Upper lobe of right lung (tissue), 1 donor: Measurements from ENCODE around the gene KIAA1614. TPM values are rescaled to one million over a fixed set of nuclear protein-coding genes. Genes with fewer than 3 reads are reported as not detected.

ENCODE experiments used
- ATAC-seq: fragments of 200-7000 bp; cut with Tn5 transposase; one replicate; pipeline ENCODE4 v1.9.1; 2020; ENCODE audit warnings: mild to moderate bottlenecking, moderate library complexity
- DNase-seq: peaks from one replicate; pipeline ENCODE4 v3.0.0-alpha.2; 2020
- H3K27ac ChIP-seq: fragments of 200-600 bp; one replicate; pipeline ENCODE4 v1.8.0; 2022
- H3K27me3 ChIP-seq: fragments of 200-600 bp; one replicate; pipeline ENCODE4 v1.8.0; 2022; ENCODE audit warnings: mild to moderate bottlenecking
- H3K36me3 ChIP-seq: fragments of 200-600 bp; one replicate; pipeline ENCODE4 v1.8.0; 2022
- H3K4me1 ChIP-seq: fragments of 200-600 bp; one replicate; pipeline ENCODE4 v1.8.0; 2022
- H3K4me3 ChIP-seq: fragments of 200-600 bp; one replicate; pipeline ENCODE4 v1.8.0; 2022; ENCODE audit warnings: mild to moderate bottlenecking
- H3K9me3 ChIP-seq: fragments of 200-600 bp; one replicate; pipeline ENCODE4 v1.8.0; 2022
- intact Hi-C: fragments of 100-400 bp; cut with DNase I; formaldehyde crosslinking; loops from one replicate; pipeline ENCODE4 v1.11.0; 2022
- total RNA-seq: library from RNA; stranded (reverse); fragmentation: NEBNext Ultra II Directional; extraction: Animal tissue kit (Norgen Biotek cat#: 25700); gene quantifications from one replicate; pipeline ENCODE4 v1.2.1, GENCODE V29; 2021
- TF ChIP-seq, protein P1 (sequence below): fragments of 200-600 bp; IDR thresholded peaks from one replicate; pipeline ENCODE4 v1.8.0; 2022; ENCODE audit warnings: antibody characterized with exemption
- donor health status: DM: no; HTN: yes; CAD: no; lungs with severe emphysema.

The KIAA1614 gene
- total RNA-seq, 1 donor from 2014 or later = 5.5 TPM

DNA sequence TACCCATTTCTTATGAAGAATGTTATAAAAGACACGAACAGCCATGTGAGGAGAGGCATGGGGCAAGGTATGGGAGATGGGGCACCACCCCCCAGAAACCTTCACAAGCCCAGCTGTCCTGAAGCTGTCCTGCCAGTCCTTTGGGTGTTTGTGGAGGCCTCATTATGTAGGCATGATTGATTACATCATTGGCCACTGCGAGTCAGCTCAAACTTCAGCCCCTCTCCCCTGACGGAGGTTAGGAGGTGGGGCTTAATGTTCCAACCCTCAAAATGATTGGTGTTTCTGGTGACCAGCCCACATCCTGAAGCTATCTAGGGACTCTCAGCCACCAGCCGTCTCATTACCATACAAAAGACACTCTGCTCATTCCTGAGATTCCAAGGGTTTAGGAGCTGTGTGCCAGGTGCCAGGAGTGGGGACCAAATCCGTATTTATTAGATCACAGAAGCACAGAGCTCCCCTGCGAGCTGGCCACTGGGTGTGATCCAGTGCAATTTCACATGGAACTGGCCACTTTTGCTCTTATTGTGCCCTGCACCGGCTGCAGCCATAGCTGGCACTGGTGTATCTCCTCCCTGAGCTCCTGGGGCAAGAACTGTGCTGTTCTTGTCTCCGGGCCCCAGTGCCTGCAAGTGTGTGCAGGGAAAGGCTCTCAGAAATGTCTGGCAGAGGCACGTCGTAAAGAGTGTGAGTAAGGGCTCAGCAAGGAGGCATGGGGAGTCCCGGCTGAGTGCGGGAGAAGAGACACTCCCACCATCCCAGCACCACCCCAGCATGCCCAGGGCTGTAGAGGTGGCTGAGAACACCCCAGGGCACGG is 10.5 kb downstream of the KIAA1614 start:
- TF ChIP-seq, protein P1, sequence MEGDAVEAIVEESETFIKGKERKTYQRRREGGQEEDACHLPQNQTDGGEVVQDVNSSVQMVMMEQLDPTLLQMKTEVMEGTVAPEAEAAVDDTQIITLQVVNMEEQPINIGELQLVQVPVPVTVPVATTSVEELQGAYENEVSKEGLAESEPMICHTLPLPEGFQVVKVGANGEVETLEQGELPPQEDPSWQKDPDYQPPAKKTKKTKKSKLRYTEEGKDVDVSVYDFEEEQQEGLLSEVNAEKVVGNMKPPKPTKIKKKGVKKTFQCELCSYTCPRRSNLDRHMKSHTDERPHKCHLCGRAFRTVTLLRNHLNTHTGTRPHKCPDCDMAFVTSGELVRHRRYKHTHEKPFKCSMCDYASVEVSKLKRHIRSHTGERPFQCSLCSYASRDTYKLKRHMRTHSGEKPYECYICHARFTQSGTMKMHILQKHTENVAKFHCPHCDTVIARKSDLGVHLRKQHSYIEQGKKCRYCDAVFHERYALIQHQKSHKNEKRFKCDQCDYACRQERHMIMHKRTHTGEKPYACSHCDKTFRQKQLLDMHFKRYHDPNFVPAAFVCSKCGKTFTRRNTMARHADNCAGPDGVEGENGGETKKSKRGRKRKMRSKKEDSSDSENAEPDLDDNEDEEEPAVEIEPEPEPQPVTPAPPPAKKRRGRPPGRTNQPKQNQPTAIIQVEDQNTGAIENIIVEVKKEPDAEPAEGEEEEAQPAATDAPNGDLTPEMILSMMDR = no peak
- DNase-seq (no peak), ATAC-seq (peak; percentile 12)
- peaks cover 10% of the 10 kb centered on the region for H3K4me1 ChIP-seq
- H3K27ac ChIP-seq = no peak overlapping the region
- no peaks in the 10 kb centered on the region for H3K36me3 ChIP-seq
- H3K4me3 ChIP-seq = no peak overlapping the region
- H3K27me3 ChIP-seq = no peaks in the 10 kb centered on the region
- no peaks in the 10 kb centered on the region for H3K9me3 ChIP-seq
- intact Hi-C loops = no loop called here

DNA sequence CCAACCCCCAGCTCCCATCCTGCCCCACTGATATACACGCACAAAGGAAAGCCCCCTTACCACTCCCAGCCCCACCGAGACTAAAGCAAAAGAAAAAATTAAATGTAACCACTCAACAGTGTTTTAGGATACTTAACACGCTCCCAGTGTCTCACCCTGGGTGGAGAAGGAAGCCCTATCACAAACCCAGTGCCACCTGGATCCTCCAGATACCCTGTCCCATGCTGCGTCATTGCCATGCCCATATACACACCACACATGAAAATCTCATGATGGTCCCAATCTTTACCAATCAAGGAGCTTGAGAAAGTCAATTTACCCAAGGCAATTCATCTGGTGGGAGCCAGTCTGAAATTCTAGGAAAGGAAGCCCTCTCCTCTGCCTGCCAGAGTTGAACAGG is 11.2 kb downstream of the KIAA1614 start:
- intact Hi-C loops = no loop called here
- H3K4me1 ChIP-seq = peaks cover 10% of the 10 kb centered on the region
- ATAC-seq = no peak

DNA sequence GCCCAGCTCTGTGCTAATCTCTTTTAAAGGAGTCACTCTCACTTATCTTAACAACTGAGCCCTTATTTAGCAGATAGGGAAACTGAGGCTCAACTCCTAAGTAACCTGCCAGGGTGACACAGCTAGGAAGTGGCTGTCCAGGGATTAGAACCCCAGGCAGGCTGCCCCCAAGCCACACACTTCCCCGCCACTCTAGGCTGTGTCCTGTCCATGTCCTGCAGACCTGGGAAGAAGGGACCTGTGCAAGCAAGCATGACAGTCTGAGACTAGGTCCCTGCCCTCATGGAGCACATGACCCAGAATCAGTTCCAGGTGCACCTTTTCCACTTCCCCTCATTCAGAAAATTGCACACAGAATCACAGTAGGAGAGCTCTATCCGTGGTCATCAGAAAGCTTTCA is 12.2 kb downstream of the KIAA1614 start:
- ATAC-seq (no peak), DNase-seq (no peak)
- Histone ChIP-seq H3K9me3 (no peaks in the 10 kb centered on the region), H3K4me3 (no peak overlapping the region), H3K27me3 (no peaks in the 10 kb centered on the region), H3K4me1 (peaks cover 10% of the 10 kb centered on the region), H3K27ac (no peak overlapping the region), H3K36me3 (no peaks in the 10 kb centered on the region)
- TF ChIP-seq, protein P1 = no peak
- intact Hi-C loops = no loop called here

More for the DNA sequence above, 11.2 kb downstream of the KIAA1614 start:
- TF ChIP-seq, protein P1 = no peak
- Histone ChIP-seq H3K27me3 (no peaks in the 10 kb centered on the region), H3K27ac (no peak overlapping the region), H3K9me3 (no peaks in the 10 kb centered on the region), H3K4me3 (no peak overlapping the region), H3K36me3 (no peaks in the 10 kb centered on the region)
- no peak for DNase-seq

DNA sequence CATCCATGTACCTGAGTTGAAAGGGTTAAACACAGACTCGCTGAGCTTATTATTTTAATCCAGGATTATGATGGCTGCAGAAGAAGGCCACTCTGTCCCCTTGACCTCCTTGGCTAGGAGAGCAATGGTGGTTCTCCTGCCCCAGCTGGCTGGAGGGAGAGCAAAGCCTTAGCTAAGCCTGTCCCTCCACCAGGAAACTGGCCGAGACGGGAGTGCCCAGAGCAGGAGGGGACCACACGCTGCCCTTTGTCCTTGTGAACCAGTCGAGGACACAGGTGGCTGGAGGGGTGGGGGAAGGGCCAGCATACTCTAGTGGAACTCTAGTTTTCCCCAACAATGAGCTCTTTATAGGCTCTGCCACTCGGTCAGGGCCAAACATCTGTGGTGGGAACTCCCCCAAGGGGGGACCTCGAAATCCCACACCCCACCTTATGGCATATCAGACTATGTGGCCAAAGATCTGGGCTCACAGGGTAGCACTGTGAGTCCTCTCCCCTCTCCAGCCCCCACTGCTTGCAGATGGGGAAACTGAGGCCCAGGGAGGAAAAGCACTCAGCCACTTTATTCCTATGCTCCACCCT is 12.9 kb downstream of the KIAA1614 start:
- no peaks in the 10 kb centered on the region for H3K36me3 ChIP-seq
- no peak for DNase-seq
- intact Hi-C loops = no loop called here
- no peak overlapping the region for H3K4me3 ChIP-seq
- ATAC-seq = no peak
- peak overlapping the region; percentile 60 for H3K27ac ChIP-seq
- TF ChIP-seq, protein P1 = no peak
- H3K4me1 ChIP-seq = peaks cover 10% of the 10 kb centered on the region
- H3K27me3 ChIP-seq = no peaks in the 10 kb centered on the region
- H3K9me3 ChIP-seq = no peaks in the 10 kb centered on the region

DNA sequence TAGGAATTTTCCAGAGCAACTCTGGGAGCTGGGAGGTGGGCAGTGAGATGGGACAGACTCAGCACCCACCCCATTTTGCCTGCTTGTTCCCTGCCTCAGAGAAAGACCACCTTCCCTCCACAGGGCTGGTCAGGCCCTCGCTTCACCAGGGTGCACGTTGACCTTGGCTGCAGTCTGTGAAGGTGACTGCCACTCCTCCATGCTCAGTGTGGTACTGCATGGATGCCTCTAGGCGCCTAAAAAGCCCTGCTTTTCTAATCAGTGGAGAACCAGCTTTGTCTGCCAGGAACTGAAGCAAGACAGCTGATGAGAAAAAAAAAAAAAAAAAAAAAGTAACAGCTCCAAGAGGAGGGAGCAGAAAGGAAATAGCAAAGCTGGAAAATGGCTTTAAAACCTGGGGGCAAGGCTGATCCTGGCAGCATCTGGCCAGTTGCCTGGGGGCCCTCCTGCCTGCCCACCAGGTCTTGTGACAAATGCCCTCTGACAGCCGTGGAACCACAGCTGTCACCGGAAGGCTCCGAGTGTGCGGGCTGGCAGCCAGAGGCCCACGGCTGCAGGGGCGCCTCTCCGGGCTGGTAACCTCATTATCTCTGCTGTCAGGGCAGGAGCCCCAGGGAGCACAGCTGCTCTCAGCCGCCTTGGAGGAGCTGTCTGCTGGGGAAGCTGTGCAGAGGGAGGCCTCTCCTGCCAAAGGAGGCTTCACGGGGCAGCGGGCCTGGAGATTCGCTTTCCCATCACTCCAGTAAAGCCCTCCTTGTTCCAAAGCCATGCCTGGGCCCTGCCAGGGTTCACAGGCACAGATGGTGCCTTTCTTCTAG is 13.7 kb downstream of the KIAA1614 start:
- H3K4me1 ChIP-seq = peaks cover 10% of the 10 kb centered on the region
- intact Hi-C loops = no loop called here
- TF ChIP-seq, protein P1 = no peak
- no peak for DNase-seq
- no peaks in the 10 kb centered on the region for H3K9me3 ChIP-seq
- no peaks in the 10 kb centered on the region for H3K36me3 ChIP-seq
- ATAC-seq = peak; percentile 51
- no peak overlapping the region for H3K4me3 ChIP-seq
- no peaks in the 10 kb centered on the region for H3K27me3 ChIP-seq
- peak overlapping the region; percentile 60 for H3K27ac ChIP-seq
